KMS-11 (cell line): ENCODE data around the gene OR2B2.
"Not testable (repeated sequence)": the region's sequence is repeated elsewhere in the genome, so short reads cannot be mapped to it uniquely, and the experiment has no call there.

Experiments used
- H2AFZ ChIP-seq: fragments of 200-600 bp; sonication (generic); 2 replicates; pipeline ENCODE4 v1.6.1; 2016; ENCODE audit warnings: antibody characterized with exemption, mixed run types, low read depth
- H3K27ac ChIP-seq: fragments of 200-600 bp; sonication (generic); 2 replicates; pipeline ENCODE4 v1.6.1; 2016; ENCODE audit warnings: mild to moderate bottlenecking, mixed run types
- H3K27me3 ChIP-seq: fragments of 200-600 bp; sonication (generic); 2 replicates; pipeline ENCODE4 v1.6.1; 2017; ENCODE audit warnings: mild to moderate bottlenecking, low read depth, mixed run types, moderate library complexity; ENCODE audit not compliant: insufficient read depth
- H3K36me3 ChIP-seq: fragments of 200-600 bp; sonication (generic); 2 replicates; pipeline ENCODE4 v1.6.1; 2017; ENCODE audit warnings: mild to moderate bottlenecking, mixed run types; ENCODE audit not compliant: insufficient read depth
- H3K4me1 ChIP-seq: fragments of 200-600 bp; sonication (generic); 2 replicates; pipeline ENCODE4 v1.6.1; 2016; ENCODE audit warnings: mild to moderate bottlenecking, low read depth, mixed run types; ENCODE audit not compliant: poor library complexity, severe bottlenecking
- H3K4me2 ChIP-seq: fragments of 200-600 bp; sonication (generic); 2 replicates; pipeline ENCODE4 v1.7.0; 2016; ENCODE audit warnings: mild to moderate bottlenecking, mixed run types
- H3K4me3 ChIP-seq: fragments of 200-600 bp; sonication (generic); IDR thresholded peaks from 2 replicates; pipeline ENCODE4 v1.6.1; 2017; ENCODE audit warnings: low read depth, low read length, mixed read lengths; ENCODE audit not compliant: insufficient read depth
- H3K79me2 ChIP-seq: fragments of 200-600 bp; sonication (generic); 2 replicates; pipeline ENCODE4 v1.6.1; 2016; ENCODE audit warnings: low read depth, mixed run types; ENCODE audit not compliant: insufficient read depth
- H3K9ac ChIP-seq: fragments of 200-600 bp; sonication (generic); 2 replicates; pipeline ENCODE4 v1.6.1; 2016; ENCODE audit warnings: mild to moderate bottlenecking, mixed run types
- H4K20me1 ChIP-seq: fragments of 200-600 bp; sonication (generic); 2 replicates; pipeline ENCODE4 v1.6.1; 2016; ENCODE audit warnings: mild to moderate bottlenecking, mixed run types; ENCODE audit not compliant: insufficient read depth
- TF ChIP-seq, protein P1 (sequence below): fragments of 200-600 bp; sonication (generic); conservative IDR thresholded peaks from 2 replicates; pipeline ENCODE4 v1.6.1; 2017; ENCODE audit warnings: low read depth, mild to moderate bottlenecking, antibody characterized with exemption, low read length, moderate library complexity, mixed read lengths

OR2B2 gene

GRCh38 chr6:27948237-27948636 is 36.0 kb upstream of the OR2B2 start:
- H3K79me2 ChIP-seq, result no peaks in the 10 kb centered on the region
- H3K27ac ChIP-seq, result no peak overlapping the region
- H3K4me1 ChIP-seq, result no peaks in the 10 kb centered on the region
- H2AFZ ChIP-seq, result no peak overlapping the region
- H3K36me3 ChIP-seq, result no peaks in the 10 kb centered on the region
- TF ChIP-seq, protein P1, sequence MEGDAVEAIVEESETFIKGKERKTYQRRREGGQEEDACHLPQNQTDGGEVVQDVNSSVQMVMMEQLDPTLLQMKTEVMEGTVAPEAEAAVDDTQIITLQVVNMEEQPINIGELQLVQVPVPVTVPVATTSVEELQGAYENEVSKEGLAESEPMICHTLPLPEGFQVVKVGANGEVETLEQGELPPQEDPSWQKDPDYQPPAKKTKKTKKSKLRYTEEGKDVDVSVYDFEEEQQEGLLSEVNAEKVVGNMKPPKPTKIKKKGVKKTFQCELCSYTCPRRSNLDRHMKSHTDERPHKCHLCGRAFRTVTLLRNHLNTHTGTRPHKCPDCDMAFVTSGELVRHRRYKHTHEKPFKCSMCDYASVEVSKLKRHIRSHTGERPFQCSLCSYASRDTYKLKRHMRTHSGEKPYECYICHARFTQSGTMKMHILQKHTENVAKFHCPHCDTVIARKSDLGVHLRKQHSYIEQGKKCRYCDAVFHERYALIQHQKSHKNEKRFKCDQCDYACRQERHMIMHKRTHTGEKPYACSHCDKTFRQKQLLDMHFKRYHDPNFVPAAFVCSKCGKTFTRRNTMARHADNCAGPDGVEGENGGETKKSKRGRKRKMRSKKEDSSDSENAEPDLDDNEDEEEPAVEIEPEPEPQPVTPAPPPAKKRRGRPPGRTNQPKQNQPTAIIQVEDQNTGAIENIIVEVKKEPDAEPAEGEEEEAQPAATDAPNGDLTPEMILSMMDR, result no peak
- no peak overlapping the region for H3K4me2 ChIP-seq
- no peak overlapping the region for H3K4me3 ChIP-seq
- H4K20me1 ChIP-seq, result no peaks in the 10 kb centered on the region
- H3K27me3 ChIP-seq, result no peaks in the 10 kb centered on the region; the same call in 1 of the 2 replicates
- no peak overlapping the region for H3K9ac ChIP-seq

- H2AFZ ChIP-seq, H3K4me3 ChIP-seq, H4K20me1 ChIP-seq, H3K27me3 ChIP-seq, H3K36me3 ChIP-seq, H3K4me1 ChIP-seq, H3K9ac ChIP-seq, H3K79me2 ChIP-seq, H3K4me2 ChIP-seq, H3K27ac ChIP-seq: not testable (repeated sequence)
These were observed 30.9 kb upstream of the OR2B2 start for GRCh38 chr6:27943072-27943471.

- no peak overlapping the region for H3K27ac ChIP-seq
- no peaks in the 10 kb centered on the region for H3K36me3 ChIP-seq
- H3K4me1 ChIP-seq, result no peaks in the 10 kb centered on the region
- H3K4me2 ChIP-seq, result no peak overlapping the region
- H2AFZ ChIP-seq, result no peak overlapping the region
- H3K9ac ChIP-seq, result no peak overlapping the region
- no peaks in the 10 kb centered on the region for H4K20me1 ChIP-seq
- TF ChIP-seq, protein P1, result no peak
- H3K79me2 ChIP-seq, result no peaks in the 10 kb centered on the region
- H3K27me3 ChIP-seq, result no peaks in the 10 kb centered on the region
- no peak overlapping the region for H3K4me3 ChIP-seq
These were observed 28.6 kb upstream of the OR2B2 start for GRCh38 chr6:27940766-27941165.

GRCh38 chr6:27931209-27931608 is 19.0 kb upstream of the OR2B2 start:
- no peak overlapping the region for H3K27ac ChIP-seq
- H3K79me2 ChIP-seq, result no peaks in the 10 kb centered on the region
- no peaks in the 10 kb centered on the region for H3K36me3 ChIP-seq
- H2AFZ ChIP-seq, result no peak overlapping the region
- no peaks in the 10 kb centered on the region for H3K27me3 ChIP-seq
- no peak overlapping the region for H3K9ac ChIP-seq
- H3K4me3 ChIP-seq, result no peak overlapping the region
- H4K20me1 ChIP-seq, result no peaks in the 10 kb centered on the region
- no peaks in the 10 kb centered on the region for H3K4me1 ChIP-seq
- no peak overlapping the region for H3K4me2 ChIP-seq
- TF ChIP-seq, protein P1, result no peak

DNA sequence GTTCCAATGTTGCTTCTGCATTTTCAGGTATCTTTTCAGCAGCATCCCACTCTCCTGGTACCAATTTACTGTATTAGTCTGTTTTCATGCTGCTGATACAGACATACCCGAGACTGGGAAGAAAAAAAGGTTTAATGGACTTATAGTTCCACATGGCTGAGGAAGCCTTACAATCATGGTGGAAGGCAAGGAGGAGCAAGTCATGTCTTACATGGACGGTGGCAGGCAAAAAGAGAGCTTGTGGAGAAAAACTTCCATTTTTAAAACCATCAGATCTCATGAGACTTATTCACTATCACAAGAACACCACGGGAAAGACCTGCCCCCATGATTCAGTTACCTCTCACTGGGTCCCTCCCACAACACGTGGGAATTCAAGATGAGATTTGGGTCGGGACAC is 17.7 kb upstream of the OR2B2 start:
- not testable (repeated sequence) for H3K27ac ChIP-seq, H4K20me1 ChIP-seq, H3K4me2 ChIP-seq, H2AFZ ChIP-seq, H3K36me3 ChIP-seq, H3K9ac ChIP-seq, H3K4me1 ChIP-seq, H3K79me2 ChIP-seq, H3K4me3 ChIP-seq, H3K27me3 ChIP-seq

DNA sequence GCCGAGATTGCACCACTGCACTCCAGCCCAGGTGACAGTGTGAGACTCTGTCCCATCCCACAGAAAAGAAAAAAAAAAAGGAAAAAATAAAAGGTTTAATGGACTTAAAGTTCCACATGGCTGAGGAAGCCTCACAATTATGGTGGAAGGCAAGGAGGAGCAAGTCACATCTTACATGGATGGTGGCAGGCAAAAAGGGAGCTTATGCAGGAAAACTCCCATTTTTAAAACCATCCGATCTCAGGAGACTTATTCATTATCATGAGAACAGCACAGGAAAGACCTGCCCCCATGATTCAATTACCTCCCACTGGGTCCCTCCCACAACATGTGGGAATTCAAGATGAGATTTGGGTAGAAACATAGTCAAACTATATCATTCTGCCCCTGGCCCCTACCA is 15.8 kb upstream of the OR2B2 start:
- not testable (repeated sequence) for H3K9ac ChIP-seq, H3K27me3 ChIP-seq, H3K36me3 ChIP-seq, H4K20me1 ChIP-seq, H3K79me2 ChIP-seq, H3K27ac ChIP-seq, H3K4me2 ChIP-seq, H2AFZ ChIP-seq, H3K4me1 ChIP-seq, H3K4me3 ChIP-seq
